RWPE2 (cell line): ENCODE results near the gene ASTN2.

Experiments
- ATAC-seq: fragments of 200-7000 bp; cut with Tn5 transposase; 3 replicates; pipeline ENCODE4 v1.9.1; 2021; ENCODE audit warnings: low read depth
- DNase-seq: peaks from one replicate; pipeline ENCODE4 v3.0.0-alpha.2; 2020; ENCODE audit warnings: low spot score
- H3K27ac ChIP-seq: fragments of 450-650 bp; 2 replicates; pipeline ENCODE4 v1.5.1; 2017; ENCODE audit warnings: mild to moderate bottlenecking; ENCODE audit not compliant: poor library complexity, severe bottlenecking
- H3K27me3 ChIP-seq: fragments of 250-450 bp; sonication (Bioruptor Pico); 2 replicates; pipeline ENCODE4 v1.5.1; 2021; ENCODE audit warnings: mild to moderate bottlenecking, moderate library complexity; ENCODE audit not compliant: insufficient read depth, poor library complexity, severe bottlenecking
- H3K36me3 ChIP-seq: fragments of 250-450 bp; sonication (Bioruptor Pico); 2 replicates; pipeline ENCODE4 v1.5.1; 2020; ENCODE audit warnings: low read depth, mild to moderate bottlenecking, moderate library complexity
- H3K4me1 ChIP-seq: fragments of 250-450 bp; sonication (Bioruptor Pico); 2 replicates; pipeline ENCODE4 v1.5.1; 2021; ENCODE audit warnings: mild to moderate bottlenecking, moderate library complexity; ENCODE audit not compliant: insufficient read depth, poor library complexity, severe bottlenecking
- H3K4me3 ChIP-seq: fragments of 250-450 bp; sonication (Bioruptor Pico); 2 replicates; pipeline ENCODE4 v1.5.1; 2021; ENCODE audit warnings: mild to moderate bottlenecking, moderate library complexity; ENCODE audit not compliant: severe bottlenecking
- H3K9me3 ChIP-seq: fragments of 250-450 bp; sonication (Bioruptor Pico); 2 replicates; pipeline ENCODE4 v1.5.1; 2021; ENCODE audit warnings: mild to moderate bottlenecking, moderate library complexity; ENCODE audit not compliant: severe bottlenecking
- TF ChIP-seq, protein P1 (sequence below): fragments of 450-650 bp; IDR thresholded peaks from one replicate; pipeline ENCODE4 v1.5.1; 2017; ENCODE audit warnings: mild to moderate bottlenecking, moderate library complexity; ENCODE audit not compliant: poor library complexity, severe bottlenecking

The ASTN2 gene

DNA sequence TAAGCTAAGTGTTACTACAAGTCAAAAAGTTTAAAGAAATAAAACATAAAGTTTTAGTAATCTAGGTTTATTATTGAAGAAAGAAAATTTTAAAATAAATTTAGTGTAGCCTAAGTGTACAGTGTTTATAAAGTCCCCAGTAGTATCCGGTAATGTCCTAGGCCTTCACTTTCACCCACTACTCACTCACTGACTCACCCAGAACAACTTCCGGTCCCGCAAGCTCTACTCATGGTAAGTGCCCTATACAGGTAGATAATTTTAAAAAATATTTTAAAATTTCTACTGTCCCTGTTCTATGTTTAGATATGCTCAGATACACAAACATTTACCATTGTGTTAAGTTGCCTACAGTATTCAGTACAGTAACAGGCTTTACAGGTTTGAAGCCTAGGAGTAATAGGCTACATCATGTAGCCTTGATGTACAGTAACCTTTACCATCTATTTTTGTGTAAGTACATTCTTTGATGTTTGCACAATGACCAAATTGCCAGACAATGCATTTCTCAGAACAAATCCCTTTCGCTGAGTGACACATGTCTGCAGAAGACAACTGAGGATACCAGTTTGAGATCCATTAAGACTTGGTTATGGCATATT is 474.1 kb downstream of the ASTN2 start:
- H3K27me3 ChIP-seq = no peaks in the 10 kb centered on the region
- TF ChIP-seq, protein P1, sequence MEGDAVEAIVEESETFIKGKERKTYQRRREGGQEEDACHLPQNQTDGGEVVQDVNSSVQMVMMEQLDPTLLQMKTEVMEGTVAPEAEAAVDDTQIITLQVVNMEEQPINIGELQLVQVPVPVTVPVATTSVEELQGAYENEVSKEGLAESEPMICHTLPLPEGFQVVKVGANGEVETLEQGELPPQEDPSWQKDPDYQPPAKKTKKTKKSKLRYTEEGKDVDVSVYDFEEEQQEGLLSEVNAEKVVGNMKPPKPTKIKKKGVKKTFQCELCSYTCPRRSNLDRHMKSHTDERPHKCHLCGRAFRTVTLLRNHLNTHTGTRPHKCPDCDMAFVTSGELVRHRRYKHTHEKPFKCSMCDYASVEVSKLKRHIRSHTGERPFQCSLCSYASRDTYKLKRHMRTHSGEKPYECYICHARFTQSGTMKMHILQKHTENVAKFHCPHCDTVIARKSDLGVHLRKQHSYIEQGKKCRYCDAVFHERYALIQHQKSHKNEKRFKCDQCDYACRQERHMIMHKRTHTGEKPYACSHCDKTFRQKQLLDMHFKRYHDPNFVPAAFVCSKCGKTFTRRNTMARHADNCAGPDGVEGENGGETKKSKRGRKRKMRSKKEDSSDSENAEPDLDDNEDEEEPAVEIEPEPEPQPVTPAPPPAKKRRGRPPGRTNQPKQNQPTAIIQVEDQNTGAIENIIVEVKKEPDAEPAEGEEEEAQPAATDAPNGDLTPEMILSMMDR = no peak
- DNase-seq = no peak
- H3K9me3 ChIP-seq = no peaks in the 10 kb centered on the region
- peak overlapping the region; percentile 31 for H3K27ac ChIP-seq
- peaks cover 19% of the 10 kb centered on the region for H3K4me1 ChIP-seq
- no peaks in the 10 kb centered on the region for H3K36me3 ChIP-seq
- peak; percentile 66 for ATAC-seq
- H3K4me3 ChIP-seq = no peak overlapping the region

DNA sequence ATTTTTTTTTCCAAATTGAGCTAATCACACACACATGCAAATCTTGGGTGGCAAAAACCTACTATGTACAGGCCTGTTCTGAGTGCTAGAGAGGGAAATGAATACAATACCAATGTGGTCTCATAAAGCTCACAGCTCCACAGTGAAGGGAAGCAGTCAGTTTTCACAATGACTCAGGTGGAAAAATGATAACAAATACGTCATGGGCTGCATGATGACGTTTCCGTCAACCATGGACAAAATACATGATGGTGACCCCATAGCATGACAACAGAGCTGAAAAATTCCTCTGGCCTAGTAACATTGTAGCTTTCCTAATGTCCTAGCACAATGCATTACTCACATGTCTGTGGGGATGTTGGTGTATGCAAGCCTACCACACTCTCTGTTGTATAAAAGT is 475.2 kb downstream of the ASTN2 start:
- Histone ChIP-seq H3K27me3 (no peaks in the 10 kb centered on the region), H3K9me3 (no peaks in the 10 kb centered on the region), H3K27ac (no peak overlapping the region), H3K36me3 (no peaks in the 10 kb centered on the region), H3K4me1 (peaks cover 9% of the 10 kb centered on the region), H3K4me3 (no peak overlapping the region)
- ATAC-seq (no peak), DNase-seq (no peak)
- TF ChIP-seq, protein P1 = no peak

DNA sequence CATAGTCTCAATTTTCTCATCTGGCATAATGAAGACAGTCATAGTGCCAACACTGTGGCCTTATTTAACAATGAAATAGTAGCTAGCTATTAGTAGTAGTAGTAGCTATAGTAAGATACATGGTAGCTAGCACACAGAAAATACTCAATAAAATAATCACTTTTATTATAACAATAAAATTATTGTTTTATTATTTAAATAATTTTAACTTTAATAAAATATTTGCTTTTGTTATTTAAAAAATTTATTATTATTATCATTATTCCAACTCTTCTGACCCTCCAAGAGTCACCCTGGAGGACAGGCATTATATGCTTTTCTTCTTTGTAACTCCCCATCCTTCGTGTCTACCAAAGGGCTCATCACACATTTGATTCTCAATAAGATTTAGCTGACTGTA is 475.7 kb downstream of the ASTN2 start:
- ATAC-seq (no peak), DNase-seq (no peak)
- peaks cover 9% of the 10 kb centered on the region for H3K4me1 ChIP-seq
- no peaks in the 10 kb centered on the region for H3K36me3 ChIP-seq
- no peaks in the 10 kb centered on the region for H3K9me3 ChIP-seq
- TF ChIP-seq, protein P1 = no peak
- H3K4me3 ChIP-seq = no peak overlapping the region
- H3K27ac ChIP-seq = no peak overlapping the region
- H3K27me3 ChIP-seq = no peaks in the 10 kb centered on the region

DNA sequence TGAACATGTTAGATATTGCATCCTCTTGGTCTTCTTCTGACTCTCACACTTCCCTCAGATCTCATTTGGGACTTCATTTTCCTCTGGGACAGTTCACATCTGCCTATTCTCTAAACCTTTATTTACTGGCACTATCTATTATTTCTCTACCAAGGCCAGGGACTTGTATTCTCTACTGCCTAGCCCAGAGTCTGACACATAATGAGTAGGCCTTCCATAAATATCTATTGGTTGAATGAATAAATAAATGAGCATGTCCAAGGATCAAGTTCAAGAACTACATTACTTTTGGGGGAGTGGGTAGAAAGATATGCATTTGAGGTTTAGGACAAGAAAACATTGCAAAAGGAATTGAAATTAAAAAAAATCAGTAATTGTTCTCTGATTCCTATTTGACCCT is 477.5 kb downstream of the ASTN2 start:
- H3K4me3 ChIP-seq = no peak overlapping the region
- no peak; the same call in 2 of the 3 replicates for ATAC-seq
- H3K27ac ChIP-seq = no peak overlapping the region
- H3K36me3 ChIP-seq = no peaks in the 10 kb centered on the region
- H3K27me3 ChIP-seq = no peaks in the 10 kb centered on the region
- TF ChIP-seq, protein P1 = no peak
- H3K4me1 ChIP-seq = peaks cover 15% of the 10 kb centered on the region
- no peaks in the 10 kb centered on the region for H3K9me3 ChIP-seq
- DNase-seq = no peak

DNA sequence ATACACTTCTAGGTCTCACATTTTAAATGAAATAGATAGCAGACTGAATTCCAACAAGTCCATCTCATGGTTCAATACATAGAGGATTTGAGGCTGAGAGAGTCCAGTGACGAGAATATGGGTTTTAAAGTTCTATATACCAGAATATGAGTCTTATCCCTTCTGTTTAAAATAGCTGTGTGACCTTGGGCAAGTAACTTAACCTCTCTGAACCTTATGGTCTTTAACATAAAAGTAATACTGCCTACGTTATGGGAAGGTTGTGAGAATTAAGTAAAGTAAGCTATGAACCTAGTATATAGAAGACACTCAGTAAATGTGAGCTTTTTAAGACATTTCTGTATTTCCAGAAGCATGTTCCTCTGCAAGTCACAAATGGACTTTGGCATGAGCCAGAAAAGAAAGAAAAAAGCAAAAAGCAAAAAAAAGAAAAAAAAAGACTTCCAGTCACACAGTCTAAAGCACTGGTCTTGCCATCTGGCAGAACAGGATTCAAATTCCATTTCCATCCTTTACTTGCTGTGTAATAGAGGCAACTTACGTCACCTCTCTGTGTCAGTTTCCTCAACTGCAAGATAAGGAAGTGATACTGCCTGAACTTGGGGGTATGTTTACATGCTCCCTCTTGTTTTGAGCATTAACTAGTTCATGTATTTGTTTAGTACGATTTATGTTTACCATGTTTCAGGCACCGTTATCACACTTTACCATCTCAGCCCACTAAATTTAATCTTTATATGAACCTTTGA is 479.5 kb downstream of the ASTN2 start:
- no peak for ATAC-seq
- no peaks in the 10 kb centered on the region for H3K36me3 ChIP-seq
- no peaks in the 10 kb centered on the region for H3K27me3 ChIP-seq
- H3K9me3 ChIP-seq = no peaks in the 10 kb centered on the region
- no peak overlapping the region for H3K4me3 ChIP-seq
- H3K27ac ChIP-seq = no peak overlapping the region
- TF ChIP-seq, protein P1 = no peak
- H3K4me1 ChIP-seq = peaks cover 8% of the 10 kb centered on the region
- DNase-seq = no peak
